HG03196 (cell line): ENCODE results near the gene STARD9.

Experiments used
- ATAC-seq: cut with Tn5 transposase; IDR thresholded peaks from one replicate; pipeline ENCODE4 v1.9.1; 2021; ENCODE audit not compliant: unreplicated experiment

STARD9 gene

GRCh38 chr15:42692536-42692935 lies 117.1 kb downstream of the STARD9 start:
- ATAC-seq = no peak

DNA sequence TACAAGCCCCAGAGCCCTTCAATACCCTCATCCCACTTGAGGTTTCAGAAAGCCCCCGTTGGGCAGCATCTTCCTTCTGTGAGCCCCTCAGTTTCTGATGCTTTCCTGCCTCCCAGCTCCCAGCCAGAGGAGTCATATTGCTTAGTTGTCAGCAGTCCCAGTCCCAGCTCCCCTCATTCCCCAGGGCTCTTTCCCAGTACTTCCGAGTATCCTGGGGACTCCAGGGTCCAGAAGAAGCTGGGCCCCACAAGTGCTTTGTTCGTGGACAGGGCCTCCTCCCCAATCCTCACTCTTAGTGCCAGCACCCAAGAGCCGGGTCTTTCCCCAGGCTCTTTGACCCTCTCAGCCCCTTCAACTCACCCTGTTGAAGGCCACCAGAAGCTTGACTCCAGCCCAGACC lies 117.6 kb downstream of the STARD9 start:
- no peak for ATAC-seq

DNA sequence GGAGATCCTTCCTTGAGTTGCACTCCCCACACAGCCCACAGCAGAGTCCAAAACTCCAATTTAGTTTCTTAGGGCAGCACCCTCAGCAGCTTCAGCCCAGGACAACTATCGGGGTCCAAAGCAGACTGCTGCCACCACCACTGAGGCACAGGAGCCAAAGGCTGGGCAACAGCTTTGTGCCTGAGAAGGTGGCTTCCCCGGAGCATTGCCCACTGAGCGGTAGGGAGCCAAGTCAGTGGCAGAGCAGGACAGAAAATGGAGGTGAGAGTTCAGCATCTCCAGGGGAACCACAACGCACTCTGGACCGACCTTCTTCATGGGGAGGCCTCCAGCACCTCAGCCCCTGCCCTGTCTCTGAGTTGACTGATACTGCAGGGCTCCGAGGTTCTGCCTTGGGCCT lies 118.1 kb downstream of the STARD9 start:
- ATAC-seq = no peak

DNA sequence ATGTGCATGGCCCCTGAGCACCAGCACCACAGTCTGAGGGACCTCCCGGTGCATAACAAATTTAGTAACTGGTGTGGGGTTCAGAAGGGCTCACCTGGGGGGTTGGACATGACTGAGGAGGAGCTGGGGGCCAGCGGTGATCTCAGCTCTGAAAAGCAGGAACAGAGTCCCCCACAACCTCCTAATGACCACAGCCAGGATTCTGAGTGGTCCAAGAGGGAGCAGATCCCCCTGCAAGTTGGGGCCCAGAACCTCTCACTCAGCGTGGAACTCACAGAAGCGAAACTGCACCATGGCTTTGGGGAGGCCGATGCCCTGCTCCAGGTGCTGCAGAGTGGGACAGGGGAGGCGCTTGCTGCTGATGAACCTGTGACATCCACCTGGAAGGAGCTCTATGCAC lies 118.5 kb downstream of the STARD9 start:
- no peak for ATAC-seq

- ATAC-seq = no peak
These were observed 119.0 kb downstream of the STARD9 start for GRCh38 chr15:42694398-42694797.

- ATAC-seq = no peak
These were observed 120.2 kb downstream of the STARD9 start for GRCh38 chr15:42695527-42696071.

DNA sequence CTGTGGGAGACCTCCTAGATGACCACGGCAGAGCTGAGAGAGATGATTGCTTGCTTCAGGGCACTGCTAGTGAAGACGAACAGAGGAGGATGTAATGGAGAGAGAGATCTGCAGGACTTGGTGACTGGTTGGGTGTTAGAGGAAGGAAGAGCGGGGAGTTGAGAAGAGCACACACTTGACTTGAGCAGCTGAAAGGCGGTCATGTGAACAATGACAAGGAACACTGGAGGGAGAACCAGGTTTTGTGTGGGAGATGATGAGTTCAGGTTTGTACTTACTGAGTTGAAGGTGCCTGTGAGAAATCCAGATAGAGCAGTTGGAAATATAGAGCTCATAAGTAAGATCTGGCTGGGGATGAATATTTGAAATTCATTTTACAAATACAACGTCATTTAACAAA lies 121.2 kb downstream of the STARD9 start:
- no peak for ATAC-seq

DNA sequence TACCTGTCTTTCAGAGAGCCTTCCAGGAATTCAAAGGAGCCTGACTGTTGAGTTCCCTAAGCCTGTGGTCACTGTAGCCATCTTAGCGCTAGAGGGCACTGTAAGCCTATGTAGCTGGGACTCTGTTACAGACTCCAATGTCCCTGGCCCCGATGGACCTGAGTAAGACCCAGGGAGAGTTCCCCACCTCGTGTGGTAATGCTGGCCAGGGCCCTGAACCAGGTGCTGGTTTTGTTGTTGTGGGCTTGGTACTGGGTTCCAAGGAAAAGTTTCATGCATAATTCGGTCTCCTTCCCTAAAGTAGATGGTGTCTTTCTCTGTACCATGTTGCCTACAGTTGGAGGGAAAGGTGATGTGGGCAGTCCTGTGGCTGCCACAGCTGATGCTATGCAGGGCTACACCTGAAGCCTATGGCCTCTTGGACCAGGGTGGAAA lies 129.1 kb downstream of the STARD9 start:
- ATAC-seq = no peak

GRCh38 chr15:42705336-42705735 lies 129.9 kb downstream of the STARD9 start:
- ATAC-seq = no peak

DNA sequence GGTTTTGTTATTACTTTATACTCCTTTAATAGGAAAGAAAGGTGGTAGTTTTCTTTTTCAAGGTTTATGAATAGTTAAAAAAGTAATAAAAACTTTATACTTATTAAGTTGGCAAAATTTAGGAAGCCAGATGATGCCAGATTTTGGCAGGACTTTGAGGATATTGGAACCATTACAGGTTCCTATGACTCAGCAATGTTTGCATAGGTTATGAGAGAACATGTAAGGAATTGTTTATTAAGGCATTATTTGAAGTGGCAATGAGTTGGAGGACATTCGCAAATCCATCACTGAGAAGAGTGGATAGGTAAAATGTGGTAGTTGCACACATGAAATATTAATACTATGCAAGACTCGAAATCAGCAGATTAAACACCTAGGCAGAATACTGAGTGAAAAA lies 131.7 kb downstream of the STARD9 start:
- ATAC-seq = no peak

GRCh38 chr15:42707873-42708544 lies 132.6 kb downstream of the STARD9 start:
- ATAC-seq = no peak

GRCh38 chr15:42710662-42711061 lies 135.3 kb downstream of the STARD9 start:
- ATAC-seq = no peak

GRCh38 chr15:42711746-42712145 lies 136.3 kb downstream of the STARD9 start:
- ATAC-seq = no peak

DNA sequence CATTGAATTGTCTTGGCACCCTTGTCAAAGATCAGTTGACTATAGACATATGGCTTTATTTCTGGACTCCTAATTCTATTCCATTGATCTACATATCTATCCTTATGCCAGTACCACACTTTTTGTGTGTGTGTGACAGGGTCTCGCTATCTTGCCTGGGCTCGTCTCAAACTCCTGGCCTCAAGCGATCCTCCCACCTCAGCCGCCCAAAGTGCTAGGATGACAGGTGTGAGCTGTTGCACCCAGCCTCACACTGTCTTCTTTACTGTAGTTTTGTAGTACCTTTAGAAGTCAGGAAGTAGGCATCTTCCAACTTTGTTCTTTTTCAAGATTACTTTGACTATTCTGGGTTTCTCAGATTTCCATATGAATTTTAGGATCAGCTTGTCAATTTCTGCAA lies 137.2 kb downstream of the STARD9 start:
- ATAC-seq = no peak

GRCh38 chr15:42716125-42716524 lies 140.7 kb downstream of the STARD9 start:
- ATAC-seq = no peak

- ATAC-seq = no peak
These were observed 141.2 kb downstream of the STARD9 start for GRCh38 chr15:42716626-42717025.

DNA sequence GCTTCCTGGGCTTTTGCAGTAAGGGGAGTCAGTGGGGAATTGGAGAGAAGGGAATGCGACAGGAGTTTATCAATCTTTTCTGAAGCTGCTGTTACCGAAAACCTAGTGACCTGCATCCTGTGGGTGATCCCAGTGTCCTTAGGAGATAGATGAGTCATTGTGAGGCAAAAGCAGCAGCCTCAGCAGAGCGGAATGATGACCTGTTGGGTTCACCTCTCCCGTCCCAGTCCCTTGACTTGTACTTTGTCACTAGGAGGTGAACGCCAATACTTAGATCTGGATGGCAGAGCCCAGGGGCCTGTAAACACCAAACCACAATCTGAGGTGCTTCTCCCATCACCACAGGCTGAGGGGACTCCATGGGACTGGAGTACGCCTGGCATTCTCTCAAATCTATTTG lies 143.6 kb downstream of the STARD9 start:
- no peak for ATAC-seq

- ATAC-seq = no peak
These were observed 144.7 kb downstream of the STARD9 start for GRCh38 chr15:42720071-42720470.

- ATAC-seq = no peak
These were observed 145.6 kb downstream of the STARD9 start for GRCh38 chr15:42721016-42721415.

- no peak for ATAC-seq
These were observed 146.5 kb downstream of the STARD9 start for GRCh38 chr15:42721916-42722315.

- no peak for ATAC-seq
These were observed 147.7 kb downstream of the STARD9 start for GRCh38 chr15:42723068-42723467.

GRCh38 chr15:42724276-42724675 lies 148.9 kb downstream of the STARD9 start:
- no peak for ATAC-seq

DNA sequence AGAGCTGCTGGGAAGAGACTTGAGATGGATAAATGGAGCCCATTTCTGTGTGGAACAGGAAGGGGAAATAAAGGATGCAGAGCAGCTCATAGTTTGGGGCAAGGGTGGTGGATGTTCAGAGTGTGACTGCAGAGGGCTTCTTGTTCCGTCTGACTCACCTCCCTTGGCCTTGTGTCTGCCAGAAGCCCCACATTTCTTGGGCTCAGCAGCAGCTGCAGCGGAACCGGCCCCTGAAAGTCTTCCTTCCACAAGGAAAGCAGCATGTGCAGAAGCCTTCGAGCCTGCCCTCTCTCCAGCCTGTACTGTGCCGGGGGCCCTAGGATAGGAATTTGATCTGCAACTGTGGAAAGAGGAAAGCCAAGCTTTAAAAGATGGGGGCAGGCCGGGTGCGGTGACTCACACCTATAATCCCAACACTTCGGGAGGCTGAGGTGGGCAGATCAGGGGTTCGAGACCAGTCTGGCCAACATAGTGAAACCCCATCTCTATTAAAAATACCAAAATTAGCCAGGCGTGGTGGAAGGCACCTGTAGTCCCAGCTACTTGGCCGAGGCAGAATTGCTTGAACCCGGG lies 150.0 kb downstream of the STARD9 start:
- no peak for ATAC-seq
